Neural cell (in vitro differentiated cells): ENCODE data around the gene SAMSN1. TPM values are rescaled to one million over a fixed set of nuclear protein-coding genes. Genes with fewer than 3 reads are reported as not detected.

ENCODE experiments used
- H2AFZ ChIP-seq: fragments of 200-600, 300-800 bp; sonication (generic), shearing (Covaris generic); 2 replicates; pipeline ENCODE4 v1.6.0; 2014; ENCODE audit warnings: low read depth, mild to moderate bottlenecking, antibody characterized with exemption, low read length, moderate library complexity
- H3F3A ChIP-seq: fragments of 200-600 bp; shearing (Covaris generic); 2 replicates; pipeline ENCODE4 v1.6.1; 2016; ENCODE audit warnings: mild to moderate bottlenecking, moderate library complexity, mixed read lengths, antibody characterized with exemption, low read length; ENCODE audit not compliant: insufficient read depth, poor library complexity, severe bottlenecking
- H3K27ac ChIP-seq: fragments of 200-600, 300-800 bp; sonication (generic), shearing (Covaris generic); 2 replicates; pipeline ENCODE4 v1.5.1; 2014; ENCODE audit warnings: mild to moderate bottlenecking, low read length, moderate library complexity
- H3K27me3 ChIP-seq: fragments of 300-800, 200-600 bp; sonication (generic), shearing (Covaris generic); 2 replicates; pipeline ENCODE4 v1.6.0; 2014; ENCODE audit warnings: mild to moderate bottlenecking, low read depth, low read length, moderate library complexity; ENCODE audit not compliant: insufficient read depth
- H3K36me3 ChIP-seq: fragments of 300-800, 200-600 bp; sonication (generic), shearing (Covaris generic); 2 replicates; pipeline ENCODE4 v1.5.1; 2014; ENCODE audit warnings: mild to moderate bottlenecking, antibody characterized with exemption, low read length, moderate library complexity; ENCODE audit not compliant: insufficient read depth
- H3K4me2 ChIP-seq: fragments of 300-800, 200-600 bp; sonication (generic), shearing (Covaris generic); 2 replicates; pipeline ENCODE4 v1.6.0; 2014; ENCODE audit warnings: mild to moderate bottlenecking, low read length
- H3K4me3 ChIP-seq: fragments of 300-800, 200-600 bp; sonication (generic), shearing (Covaris generic); 2 replicates; pipeline ENCODE4 v1.5.1; 2014; ENCODE audit warnings: mild to moderate bottlenecking, low read length, moderate library complexity
- H3K79me2 ChIP-seq: fragments of 200-600 bp; shearing (Covaris generic); replicated peaks from 2 replicates; pipeline ENCODE4 v1.6.0; 2014; ENCODE audit warnings: mild to moderate bottlenecking, low read length, moderate library complexity; ENCODE audit not compliant: insufficient read depth
- H3K9ac ChIP-seq: fragments of 300-800, 200-600 bp; sonication (generic), shearing (Covaris generic); 2 replicates; pipeline ENCODE4 v1.6.1; 2016; ENCODE audit warnings: mild to moderate bottlenecking, low read length, mixed read lengths
- H3K9me2 ChIP-seq: fragments of 200-600 bp; shearing (Covaris generic); 2 replicates; pipeline ENCODE4 v1.6.1; 2016; ENCODE audit warnings: mild to moderate bottlenecking, low read length, mixed read lengths; ENCODE audit not compliant: insufficient read depth
- H3K9me3 ChIP-seq: fragments of 200-600, 300-800 bp; sonication (generic), shearing (Covaris generic); 2 replicates; pipeline ENCODE4 v1.6.1; 2016; ENCODE audit warnings: mild to moderate bottlenecking, mixed run types, low read length, moderate library complexity, mixed read lengths
- H4K20me1 ChIP-seq: fragments of 200-600 bp; shearing (Covaris generic); 2 replicates; pipeline ENCODE4 v1.6.1; 2016; ENCODE audit warnings: mild to moderate bottlenecking, mixed run types; ENCODE audit not compliant: insufficient read depth
- EP300 ChIP-seq: fragments of 450-650 bp; conservative IDR thresholded peaks from 2 replicates; pipeline ENCODE4 v1.6.1; 2014; ENCODE audit warnings: antibody characterized with exemption, mild to moderate bottlenecking, moderate library complexity; ENCODE audit not compliant: poor library complexity, severe bottlenecking
- EZH2 ChIP-seq: fragments of 200-600, 300-800 bp; shearing (Covaris generic), sonication (generic); IDR thresholded peaks from 2 replicates; pipeline ENCODE4 v1.6.1; 2014; ENCODE audit warnings: antibody characterized with exemption, low read length, borderline replicate concordance, mild to moderate bottlenecking; ENCODE audit not compliant: insufficient read depth, poor library complexity, severe bottlenecking
- MXI1 ChIP-seq: fragments of 450-650 bp; conservative IDR thresholded peaks from 2 replicates; pipeline ENCODE4 v1.6.1; 2014; ENCODE audit warnings: antibody characterized with exemption, mild to moderate bottlenecking; ENCODE audit not compliant: poor library complexity, severe bottlenecking
- POLR2AphosphoS5 ChIP-seq: IDR thresholded peaks from 2 replicates; pipeline ENCODE4 v1.6.1; 2012
- RAD21 ChIP-seq: fragments of 450-650 bp; conservative IDR thresholded peaks from 2 replicates; pipeline ENCODE4 v1.6.1; 2014; ENCODE audit warnings: antibody characterized with exemption, mild to moderate bottlenecking, moderate library complexity
- SMC3 ChIP-seq: fragments of 450-650 bp; conservative IDR thresholded peaks from 2 replicates; pipeline ENCODE4 v1.6.1; 2014; ENCODE audit warnings: antibody characterized with exemption, mild to moderate bottlenecking, moderate library complexity; ENCODE audit not compliant: poor library complexity
- TAF1 ChIP-seq: IDR thresholded peaks from 2 replicates; pipeline ENCODE4 v1.6.1; 2012; ENCODE audit warnings: low read depth
- polyA plus RNA-seq: library from polyadenylated mRNA; depleted of rRNA; stranded (reverse); fragments of >200 nt; gene quantifications from 2 replicates; pipeline ENCODE4 v1.2.3, GENCODE V29; 2014
- TF ChIP-seq, protein P1 (sequence below): fragments of 450-650 bp; IDR thresholded peaks from 2 replicates; pipeline ENCODE4 v1.5.1; 2014; ENCODE audit warnings: antibody characterized with exemption, mild to moderate bottlenecking, moderate library complexity; ENCODE audit not compliant: poor library complexity, severe bottlenecking
- TF ChIP-seq, protein P2 (sequence below): IDR thresholded peaks from 2 replicates; pipeline ENCODE4 v1.6.1; 2012; ENCODE audit warnings: borderline replicate concordance

Gene SAMSN1
- polyA plus RNA-seq, 1 donor from 2014 or later = 18.2 TPM

DNA sequence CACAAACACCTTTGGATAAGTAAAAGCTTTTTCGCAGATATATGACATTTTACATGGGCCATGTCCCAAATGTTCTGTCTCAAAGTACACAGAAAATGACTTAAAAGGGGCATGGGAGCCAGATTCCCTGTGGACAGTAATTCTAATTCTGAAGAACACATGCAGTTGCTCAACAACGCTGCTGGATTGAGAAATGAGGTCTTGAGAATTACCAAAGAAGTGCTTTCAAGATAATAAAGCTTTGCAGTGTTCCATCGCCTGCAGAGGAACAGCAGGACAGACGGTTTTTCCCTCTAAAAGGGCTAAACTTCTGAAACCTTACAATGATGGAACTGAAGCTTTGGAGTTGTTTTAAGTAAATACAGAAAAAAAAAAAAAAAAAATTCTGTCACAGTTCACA lies 107.9 kb downstream of the SAMSN1 start:
- no peaks in the 10 kb centered on the region for H3K9me3 ChIP-seq
- no peaks in the 10 kb centered on the region for H4K20me1 ChIP-seq
- H3K9me2 ChIP-seq = no peaks in the 10 kb centered on the region
- H3K9ac ChIP-seq = no peak overlapping the region
- H3K27ac ChIP-seq = no peak overlapping the region
- H2AFZ ChIP-seq = no peak overlapping the region
- H3K27me3 ChIP-seq = no peaks in the 10 kb centered on the region
- no peaks in the 10 kb centered on the region for H3F3A ChIP-seq
- no peak overlapping the region for H3K4me3 ChIP-seq
- H3K36me3 ChIP-seq = no peaks in the 10 kb centered on the region
- H3K4me2 ChIP-seq = no peak overlapping the region
- H3K79me2 ChIP-seq = no peaks in the 10 kb centered on the region
- no peak for TF ChIP-seq TAF1
- TF ChIP-seq, protein P1, sequence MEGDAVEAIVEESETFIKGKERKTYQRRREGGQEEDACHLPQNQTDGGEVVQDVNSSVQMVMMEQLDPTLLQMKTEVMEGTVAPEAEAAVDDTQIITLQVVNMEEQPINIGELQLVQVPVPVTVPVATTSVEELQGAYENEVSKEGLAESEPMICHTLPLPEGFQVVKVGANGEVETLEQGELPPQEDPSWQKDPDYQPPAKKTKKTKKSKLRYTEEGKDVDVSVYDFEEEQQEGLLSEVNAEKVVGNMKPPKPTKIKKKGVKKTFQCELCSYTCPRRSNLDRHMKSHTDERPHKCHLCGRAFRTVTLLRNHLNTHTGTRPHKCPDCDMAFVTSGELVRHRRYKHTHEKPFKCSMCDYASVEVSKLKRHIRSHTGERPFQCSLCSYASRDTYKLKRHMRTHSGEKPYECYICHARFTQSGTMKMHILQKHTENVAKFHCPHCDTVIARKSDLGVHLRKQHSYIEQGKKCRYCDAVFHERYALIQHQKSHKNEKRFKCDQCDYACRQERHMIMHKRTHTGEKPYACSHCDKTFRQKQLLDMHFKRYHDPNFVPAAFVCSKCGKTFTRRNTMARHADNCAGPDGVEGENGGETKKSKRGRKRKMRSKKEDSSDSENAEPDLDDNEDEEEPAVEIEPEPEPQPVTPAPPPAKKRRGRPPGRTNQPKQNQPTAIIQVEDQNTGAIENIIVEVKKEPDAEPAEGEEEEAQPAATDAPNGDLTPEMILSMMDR = no peak
- no peak for TF ChIP-seq MXI1
- TF ChIP-seq RAD21 = no peak
- no peak for TF ChIP-seq SMC3
- TF ChIP-seq, protein P2, sequence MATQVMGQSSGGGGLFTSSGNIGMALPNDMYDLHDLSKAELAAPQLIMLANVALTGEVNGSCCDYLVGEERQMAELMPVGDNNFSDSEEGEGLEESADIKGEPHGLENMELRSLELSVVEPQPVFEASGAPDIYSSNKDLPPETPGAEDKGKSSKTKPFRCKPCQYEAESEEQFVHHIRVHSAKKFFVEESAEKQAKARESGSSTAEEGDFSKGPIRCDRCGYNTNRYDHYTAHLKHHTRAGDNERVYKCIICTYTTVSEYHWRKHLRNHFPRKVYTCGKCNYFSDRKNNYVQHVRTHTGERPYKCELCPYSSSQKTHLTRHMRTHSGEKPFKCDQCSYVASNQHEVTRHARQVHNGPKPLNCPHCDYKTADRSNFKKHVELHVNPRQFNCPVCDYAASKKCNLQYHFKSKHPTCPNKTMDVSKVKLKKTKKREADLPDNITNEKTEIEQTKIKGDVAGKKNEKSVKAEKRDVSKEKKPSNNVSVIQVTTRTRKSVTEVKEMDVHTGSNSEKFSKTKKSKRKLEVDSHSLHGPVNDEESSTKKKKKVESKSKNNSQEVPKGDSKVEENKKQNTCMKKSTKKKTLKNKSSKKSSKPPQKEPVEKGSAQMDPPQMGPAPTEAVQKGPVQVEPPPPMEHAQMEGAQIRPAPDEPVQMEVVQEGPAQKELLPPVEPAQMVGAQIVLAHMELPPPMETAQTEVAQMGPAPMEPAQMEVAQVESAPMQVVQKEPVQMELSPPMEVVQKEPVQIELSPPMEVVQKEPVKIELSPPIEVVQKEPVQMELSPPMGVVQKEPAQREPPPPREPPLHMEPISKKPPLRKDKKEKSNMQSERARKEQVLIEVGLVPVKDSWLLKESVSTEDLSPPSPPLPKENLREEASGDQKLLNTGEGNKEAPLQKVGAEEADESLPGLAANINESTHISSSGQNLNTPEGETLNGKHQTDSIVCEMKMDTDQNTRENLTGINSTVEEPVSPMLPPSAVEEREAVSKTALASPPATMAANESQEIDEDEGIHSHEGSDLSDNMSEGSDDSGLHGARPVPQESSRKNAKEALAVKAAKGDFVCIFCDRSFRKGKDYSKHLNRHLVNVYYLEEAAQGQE = no peak
- no peak for TF ChIP-seq EP300
- TF ChIP-seq EZH2 = no peak
- TF ChIP-seq POLR2AphosphoS5 = no peak

DNA sequence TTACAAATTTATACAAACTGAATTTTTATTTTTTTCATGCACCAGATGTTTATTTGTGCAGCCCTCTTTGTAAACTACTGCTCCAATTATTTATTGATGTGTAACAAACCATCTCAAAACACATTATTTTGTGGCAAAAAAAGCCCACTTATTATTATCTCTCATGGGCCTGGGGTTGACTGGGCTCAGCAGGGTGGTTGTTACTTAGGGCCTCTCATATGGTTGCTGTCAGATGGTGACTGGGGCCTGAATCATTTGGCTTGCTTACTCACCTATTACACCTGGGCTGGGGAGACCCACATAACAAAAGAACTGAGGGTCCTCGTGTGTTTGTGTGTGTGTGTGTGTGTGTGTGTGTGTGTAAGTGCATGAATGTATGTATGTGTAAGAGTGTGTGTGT lies 110.7 kb downstream of the SAMSN1 start:
- no peak overlapping the region for H3K4me2 ChIP-seq
- TF ChIP-seq EP300 (no peak), SMC3 (no peak), MXI1 (no peak), EZH2 (no peak), RAD21 (no peak), POLR2AphosphoS5 (no peak), TAF1 (no peak)
- TF ChIP-seq, protein P1 = no peak
- TF ChIP-seq, protein P2 = no peak
- no peaks in the 10 kb centered on the region for H3K79me2 ChIP-seq
- no peak overlapping the region for H3K4me3 ChIP-seq
- H4K20me1 ChIP-seq = no peaks in the 10 kb centered on the region
- H3K27me3 ChIP-seq = no peaks in the 10 kb centered on the region
- H2AFZ ChIP-seq = no peak overlapping the region
- H3K9ac ChIP-seq = no peak overlapping the region
- no peak overlapping the region for H3K27ac ChIP-seq
- no peaks in the 10 kb centered on the region for H3K9me3 ChIP-seq
- H3K9me2 ChIP-seq = no peaks in the 10 kb centered on the region
- H3K36me3 ChIP-seq = no peaks in the 10 kb centered on the region
- no peaks in the 10 kb centered on the region for H3F3A ChIP-seq
